Nephron (organoid): Measurements from ENCODE around the gene WDR27.
A peak's percentile ranks its signal among the peaks of the same experiment; 100 is the strongest.

Source experiments
- H3K27ac Mint-ChIP-seq, 3 experiments: 2 replicates each; pipeline ENCODE4 v1.8.0; 2020; ENCODE audit warnings: mixed read lengths in 3 of 3, mild to moderate bottlenecking in 2 of 3, moderate library complexity in 1 of 3
- H3K27me3 Mint-ChIP-seq: 2 replicates; pipeline ENCODE4 v1.8.0; 2021; ENCODE audit warnings: low read depth, mild to moderate bottlenecking, moderate library complexity, mixed read lengths
- H3K36me3 Mint-ChIP-seq: 2 replicates; pipeline ENCODE4 v1.8.0; 2020; ENCODE audit warnings: low read depth, mixed read lengths
- H3K4me1 Mint-ChIP-seq: 2 replicates; pipeline ENCODE4 v1.8.0; 2020; ENCODE audit warnings: mixed read lengths
- H3K4me3 Mint-ChIP-seq, 3 experiments: 2 replicates each; pipeline ENCODE4 v1.8.0; 2020; ENCODE audit warnings: mild to moderate bottlenecking in 3 of 3, mixed read lengths in 3 of 3, moderate library complexity in 2 of 3
- H3K9me3 Mint-ChIP-seq: 2 replicates; pipeline ENCODE4 v1.8.0; 2020; ENCODE audit warnings: mixed read lengths
- TF ChIP-seq, protein P1 (sequence below), 3 experiments: fragments of 200-600 bp; sonication (generic); IDR thresholded peaks; one replicate each; pipeline ENCODE4 v1.5.0; 2021; ENCODE audit warnings: antibody characterized with exemption in 3 of 3; ENCODE audit not compliant: unreplicated experiment in 3 of 3

The WDR27 gene

DNA sequence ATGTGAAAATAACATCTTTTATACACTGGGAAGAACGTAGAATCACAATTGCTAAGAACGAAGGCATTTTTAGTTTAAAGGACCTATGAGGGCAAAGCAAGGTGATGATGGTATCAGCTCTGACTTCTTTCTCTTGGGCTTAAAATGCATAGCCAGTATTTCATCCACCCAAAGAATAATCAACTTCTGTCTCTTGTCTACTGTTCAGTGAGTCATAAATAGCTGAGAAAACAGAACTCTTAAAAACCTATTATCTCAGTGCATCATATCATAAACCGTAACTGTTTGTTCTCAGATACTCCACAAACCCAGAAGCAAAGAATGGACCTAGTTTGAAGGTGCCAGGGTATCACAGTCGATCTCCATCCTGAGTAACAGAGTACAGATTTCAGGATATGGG is 17.3 kb upstream of the WDR27 start:
- H3K36me3 Mint-ChIP-seq: peaks cover 38% of the 10 kb centered on the region
- no peaks in the 10 kb centered on the region for H3K27me3 Mint-ChIP-seq
- no peak overlapping the region for H3K27ac Mint-ChIP-seq
- peaks cover 29% of the 10 kb centered on the region for H3K4me1 Mint-ChIP-seq
- TF ChIP-seq, protein P1, sequence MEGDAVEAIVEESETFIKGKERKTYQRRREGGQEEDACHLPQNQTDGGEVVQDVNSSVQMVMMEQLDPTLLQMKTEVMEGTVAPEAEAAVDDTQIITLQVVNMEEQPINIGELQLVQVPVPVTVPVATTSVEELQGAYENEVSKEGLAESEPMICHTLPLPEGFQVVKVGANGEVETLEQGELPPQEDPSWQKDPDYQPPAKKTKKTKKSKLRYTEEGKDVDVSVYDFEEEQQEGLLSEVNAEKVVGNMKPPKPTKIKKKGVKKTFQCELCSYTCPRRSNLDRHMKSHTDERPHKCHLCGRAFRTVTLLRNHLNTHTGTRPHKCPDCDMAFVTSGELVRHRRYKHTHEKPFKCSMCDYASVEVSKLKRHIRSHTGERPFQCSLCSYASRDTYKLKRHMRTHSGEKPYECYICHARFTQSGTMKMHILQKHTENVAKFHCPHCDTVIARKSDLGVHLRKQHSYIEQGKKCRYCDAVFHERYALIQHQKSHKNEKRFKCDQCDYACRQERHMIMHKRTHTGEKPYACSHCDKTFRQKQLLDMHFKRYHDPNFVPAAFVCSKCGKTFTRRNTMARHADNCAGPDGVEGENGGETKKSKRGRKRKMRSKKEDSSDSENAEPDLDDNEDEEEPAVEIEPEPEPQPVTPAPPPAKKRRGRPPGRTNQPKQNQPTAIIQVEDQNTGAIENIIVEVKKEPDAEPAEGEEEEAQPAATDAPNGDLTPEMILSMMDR (IDR thresholded peaks at IDR 0.05; ENCODE audit: unreplicated experiment in 3 of 3): no peak
- H3K9me3 Mint-ChIP-seq: no peaks in the 10 kb centered on the region
- no peak overlapping the region for H3K4me3 Mint-ChIP-seq

DNA sequence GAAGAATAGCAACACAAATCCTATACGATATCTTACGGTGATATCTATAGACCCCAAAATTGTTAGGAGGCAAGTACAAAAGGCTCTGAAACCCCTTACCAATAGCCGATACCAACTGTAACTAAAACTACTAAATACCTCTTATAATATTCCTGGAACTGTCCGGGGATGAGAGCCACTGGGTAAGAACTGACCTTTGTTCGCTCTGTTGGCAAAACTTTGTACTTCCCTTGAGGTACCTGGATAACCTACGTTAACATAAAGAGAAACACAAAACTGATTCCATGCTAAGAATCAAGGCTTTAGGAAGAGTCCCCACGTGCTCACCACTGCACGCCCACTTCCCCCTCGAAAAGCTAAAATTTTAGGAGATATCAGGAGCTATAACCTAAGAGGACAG is 12.8 kb upstream of the WDR27 start:
- no peaks in the 10 kb centered on the region for H3K9me3 Mint-ChIP-seq
- H3K4me1 Mint-ChIP-seq: no peaks in the 10 kb centered on the region
- TF ChIP-seq, protein P1 (IDR thresholded peaks at IDR 0.05; ENCODE audit: unreplicated experiment in 3 of 3): no peak
- no peak overlapping the region for H3K27ac Mint-ChIP-seq
- no peak overlapping the region for H3K4me3 Mint-ChIP-seq
- peaks cover 62% of the 10 kb centered on the region for H3K36me3 Mint-ChIP-seq
- no peaks in the 10 kb centered on the region for H3K27me3 Mint-ChIP-seq

DNA sequence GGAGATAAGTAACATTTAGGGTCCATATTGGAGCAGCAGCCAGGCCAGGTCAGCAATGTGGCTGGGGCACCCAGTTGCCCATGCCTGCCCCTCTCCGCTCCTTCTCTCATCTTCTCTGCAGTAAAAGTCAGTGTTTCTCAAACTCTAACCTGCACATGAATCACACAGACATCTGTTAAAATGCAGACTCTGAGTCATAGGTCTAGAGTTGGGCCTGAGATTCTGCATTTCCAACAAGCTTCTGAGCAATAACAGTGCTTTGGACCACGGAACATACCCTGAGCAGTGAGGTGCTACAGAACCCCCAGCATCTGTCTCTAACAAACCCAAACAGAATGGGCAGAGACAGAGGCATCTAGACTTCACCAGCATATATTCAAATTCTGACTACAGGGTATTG is 12.3 kb upstream of the WDR27 start:
- no peaks in the 10 kb centered on the region for H3K4me1 Mint-ChIP-seq
- no peak overlapping the region for H3K4me3 Mint-ChIP-seq
- no peak overlapping the region for H3K27ac Mint-ChIP-seq
- no peaks in the 10 kb centered on the region for H3K9me3 Mint-ChIP-seq
- no peaks in the 10 kb centered on the region for H3K27me3 Mint-ChIP-seq
- peaks cover 60% of the 10 kb centered on the region for H3K36me3 Mint-ChIP-seq
- TF ChIP-seq, protein P1 (IDR thresholded peaks at IDR 0.05; ENCODE audit: unreplicated experiment in 3 of 3): no peak

DNA sequence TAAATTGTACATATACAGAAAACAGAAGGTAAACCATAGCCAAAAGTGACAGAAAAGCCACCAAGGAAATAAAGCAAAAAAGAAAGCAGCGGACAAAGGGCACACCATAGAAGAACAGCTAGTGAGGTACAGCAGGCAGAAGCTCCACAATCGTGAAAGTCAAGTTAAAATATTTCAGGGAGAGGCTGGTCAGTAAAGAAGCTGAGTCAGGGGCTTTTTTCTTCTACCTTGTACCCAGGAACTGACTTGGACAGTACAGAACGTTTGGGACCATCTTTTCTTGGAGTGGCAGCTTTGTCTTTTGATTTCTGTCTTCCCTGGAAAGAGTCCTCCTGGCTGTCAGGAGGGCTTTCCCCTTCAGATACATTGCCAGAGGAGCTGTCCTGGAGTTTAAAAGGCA is 8.2 kb upstream of the WDR27 start:
- no peaks in the 10 kb centered on the region for H3K27me3 Mint-ChIP-seq
- H3K9me3 Mint-ChIP-seq: no peaks in the 10 kb centered on the region
- peaks cover 17% of the 10 kb centered on the region for H3K4me1 Mint-ChIP-seq
- H3K36me3 Mint-ChIP-seq: peaks cover 50% of the 10 kb centered on the region
- H3K4me3 Mint-ChIP-seq: no peak overlapping the region
- TF ChIP-seq, protein P1 (IDR thresholded peaks at IDR 0.05; ENCODE audit: unreplicated experiment in 3 of 3): no peak
- peak overlapping the region in 1 of 3 experiments; percentile 4 for H3K27ac Mint-ChIP-seq

DNA sequence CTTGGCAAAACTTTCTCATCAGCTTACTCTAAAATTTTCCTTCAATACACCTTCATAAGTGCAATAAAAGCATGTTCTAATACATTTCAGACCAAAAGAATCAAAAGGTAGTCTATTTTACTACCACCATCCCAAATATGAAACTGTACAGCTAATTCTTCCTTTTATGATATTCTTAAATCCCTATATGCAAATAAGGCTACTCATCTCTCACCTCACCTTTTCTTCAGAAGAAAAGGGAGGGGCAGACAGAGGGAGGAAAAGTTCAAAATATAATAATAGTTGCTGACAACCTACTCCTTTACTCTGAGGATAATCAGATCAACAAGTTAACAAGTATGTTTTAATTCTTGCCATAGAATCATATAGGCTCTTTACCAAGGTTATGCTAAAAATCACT is 7.5 kb upstream of the WDR27 start:
- TF ChIP-seq, protein P1 (IDR thresholded peaks at IDR 0.05; ENCODE audit: unreplicated experiment in 3 of 3): no peak
- Mint-ChIP-seq H3K4me1 (peaks cover 21% of the 10 kb centered on the region), H3K27me3 (no peaks in the 10 kb centered on the region), H3K36me3 (peaks cover 45% of the 10 kb centered on the region), H3K4me3 (no peak overlapping the region), H3K9me3 (no peaks in the 10 kb centered on the region), H3K27ac (peak overlapping the region in 1 of 3 experiments; percentile 33)

DNA sequence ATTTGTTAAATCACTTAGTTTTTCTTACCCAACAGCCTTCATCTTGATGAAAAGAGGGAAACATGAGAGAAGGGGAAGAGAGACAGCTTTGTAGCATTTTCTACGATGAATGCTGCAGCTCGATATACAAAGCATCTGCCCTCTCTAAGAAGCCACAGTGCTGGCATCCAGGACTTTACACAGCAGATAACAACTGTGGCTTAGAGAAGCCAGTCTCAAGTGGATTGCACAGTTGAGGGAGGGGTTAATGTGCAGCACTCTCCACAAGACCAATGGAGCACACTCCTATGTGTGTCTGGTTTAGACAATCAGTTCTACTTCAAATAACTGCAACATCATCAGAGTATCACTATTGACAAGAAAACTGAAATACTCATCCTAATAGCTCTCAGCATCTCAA is 5.9 kb upstream of the WDR27 start:
- Mint-ChIP-seq H3K9me3 (no peaks in the 10 kb centered on the region), H3K36me3 (peaks cover 38% of the 10 kb centered on the region), H3K4me1 (peaks cover 34% of the 10 kb centered on the region), H3K4me3 (no peak overlapping the region), H3K27me3 (no peaks in the 10 kb centered on the region), H3K27ac (no peak overlapping the region)
- TF ChIP-seq, protein P1 (IDR thresholded peaks at IDR 0.05; ENCODE audit: unreplicated experiment in 3 of 3): no peak
